Neuron (in vitro differentiated cells): ENCODE results near the gene NDUFB11.
"Not testable (repeated sequence)": the region's sequence is repeated elsewhere in the genome, so short reads cannot be mapped to it uniquely, and the experiment has no call there.

Source experiments
- H2AFZ ChIP-seq: one replicate; pipeline ENCODE4 v1.6.1; 2013; ENCODE audit warnings: low read depth, mild to moderate bottlenecking, inconsistent platforms, low read length, moderate library complexity
- H3K27me3 ChIP-seq: one replicate; pipeline ENCODE4 v1.6.1; 2013; ENCODE audit warnings: low read length; ENCODE audit not compliant: insufficient read depth
- H3K36me3 ChIP-seq: one replicate; pipeline ENCODE4 v1.6.1; 2013; ENCODE audit warnings: low read length; ENCODE audit not compliant: insufficient read depth
- H3K4me1 ChIP-seq: one replicate; pipeline ENCODE4 v1.6.1; 2013; ENCODE audit warnings: low read length; ENCODE audit not compliant: insufficient read depth
- H3K4me3 ChIP-seq: 2 replicates; pipeline ENCODE4 v1.5.1; 2013; ENCODE audit warnings: mild to moderate bottlenecking, low read length, moderate library complexity
- H3K9me3 ChIP-seq: one replicate; pipeline ENCODE4 v1.6.1; 2013; ENCODE audit warnings: low read length

The NDUFB11 gene

GRCh38 chrX:47148946-47149345 is 4.4 kb upstream of the NDUFB11 start:
- Histone ChIP-seq H2AFZ (no peak overlapping the region), H3K4me3 (no peak overlapping the region), H3K27me3 (peaks cover 3% of the 10 kb centered on the region), H3K4me1 (peaks cover 12% of the 10 kb centered on the region), H3K9me3 (peaks cover 6% of the 10 kb centered on the region), H3K36me3 (peaks cover 19% of the 10 kb centered on the region)

DNA sequence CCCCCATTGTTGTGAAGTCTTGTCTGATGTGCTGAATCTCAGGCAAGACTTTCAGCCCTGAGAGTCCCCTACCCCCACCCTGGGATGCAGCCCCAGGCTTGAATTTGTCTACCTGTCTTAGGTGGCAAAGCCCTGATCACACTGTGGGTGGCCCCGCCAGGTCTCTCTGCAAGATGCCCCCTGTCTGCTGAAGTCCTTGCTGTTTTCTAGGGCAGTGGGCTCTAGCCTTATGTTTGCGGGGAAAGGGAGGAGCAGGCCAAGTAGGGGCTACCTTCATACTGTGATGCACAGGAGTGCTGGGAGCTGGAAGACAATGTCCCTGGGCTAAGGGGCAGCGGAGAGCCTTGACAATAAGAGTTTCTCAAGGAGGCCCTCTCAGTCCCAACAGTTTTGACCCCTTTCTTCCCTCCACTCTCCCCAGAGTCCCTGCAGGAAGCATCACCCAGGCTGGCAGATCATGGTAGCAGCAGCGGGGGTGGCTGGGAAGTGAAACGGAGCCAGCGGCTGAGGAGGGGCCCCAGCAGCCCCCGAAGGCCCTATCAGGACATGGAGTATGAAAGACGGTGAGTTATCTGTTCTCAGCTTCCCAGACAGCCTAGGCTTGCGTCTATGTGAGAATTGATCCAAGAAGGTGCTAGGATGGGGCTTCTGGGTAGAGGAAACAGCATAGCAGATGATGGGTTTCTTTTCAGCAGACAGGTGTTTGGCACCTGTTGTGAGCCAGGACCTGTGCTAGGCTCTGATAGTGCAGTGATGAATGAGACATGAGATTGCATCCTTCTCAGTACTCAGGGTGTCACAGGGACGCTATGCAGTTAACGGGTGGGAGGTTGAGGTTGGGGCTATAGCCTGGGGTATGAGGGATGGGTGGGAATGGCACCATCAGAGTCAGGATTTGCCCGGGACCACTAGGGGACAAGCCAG is 2.7 kb upstream of the NDUFB11 start:
- Histone ChIP-seq H3K9me3 (peaks cover 6% of the 10 kb centered on the region), H3K4me1 (peaks cover 20% of the 10 kb centered on the region), H3K4me3 (peak overlapping the region; percentile 95), H2AFZ (no peak overlapping the region), H3K27me3 (peaks cover 5% of the 10 kb centered on the region), H3K36me3 (peaks cover 21% of the 10 kb centered on the region)

- Histone ChIP-seq H3K4me1 (peaks cover 20% of the 10 kb centered on the region), H2AFZ (no peak overlapping the region), H3K36me3 (peaks cover 23% of the 10 kb centered on the region), H3K27me3 (peaks cover 5% of the 10 kb centered on the region), H3K4me3 (peak overlapping the region; percentile 95), H3K9me3 (peaks cover 6% of the 10 kb centered on the region)
Observed at GRCh38 chrX:47146121-47146935, 1.8 kb upstream of the NDUFB11 start.

GRCh38 chrX:47145395-47146120 is 1.1 kb upstream of the NDUFB11 start:
- Histone ChIP-seq H3K4me3 (peak overlapping the region; percentile 95), H3K27me3 (peaks cover 5% of the 10 kb centered on the region), H3K36me3 (peaks cover 20% of the 10 kb centered on the region), H3K4me1 (peaks cover 20% of the 10 kb centered on the region), H3K9me3 (peaks cover 6% of the 10 kb centered on the region), H2AFZ (no peak overlapping the region)

DNA sequence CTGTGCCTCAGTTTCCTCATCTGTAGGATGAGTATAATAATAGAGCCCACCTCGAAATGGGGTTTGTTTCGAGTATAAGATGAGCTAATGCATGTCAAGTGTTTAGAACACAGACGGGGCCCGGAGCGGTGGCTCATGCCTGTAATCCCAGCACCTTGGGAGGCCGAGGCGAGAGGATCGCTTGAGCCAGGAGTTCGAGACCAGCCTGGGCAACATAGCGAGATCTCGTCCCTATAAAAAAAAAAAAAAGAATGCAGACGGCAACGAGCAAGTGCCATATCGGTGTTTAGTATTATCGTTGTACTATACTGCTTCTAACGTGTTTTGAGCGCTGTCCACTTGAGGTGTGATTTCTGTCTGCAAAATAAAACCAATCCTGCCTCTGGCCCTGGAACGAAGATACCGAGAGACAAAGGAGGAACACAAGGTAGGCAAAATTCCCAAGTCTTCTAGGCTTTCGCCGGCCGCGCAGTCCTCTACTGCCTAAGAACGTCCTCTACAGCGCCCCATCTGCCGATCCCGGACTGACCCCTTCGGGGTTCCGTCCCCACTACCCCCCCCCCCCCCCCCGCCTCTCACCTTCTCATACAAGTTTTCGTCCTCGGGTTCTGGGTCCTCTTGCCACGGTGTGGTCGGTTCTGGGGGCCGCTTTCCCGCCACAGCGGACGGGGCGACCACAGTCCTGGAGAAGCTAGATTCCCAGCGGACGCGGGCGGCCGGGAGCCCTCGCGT is 442 bp downstream of the NDUFB11 start:
- Histone ChIP-seq H3K36me3 (peaks cover 19% of the 10 kb centered on the region), H2AFZ (no peak overlapping the region), H3K4me1 (peaks cover 20% of the 10 kb centered on the region), H3K27me3 (peaks cover 5% of the 10 kb centered on the region), H3K4me3 (peak overlapping the region; percentile 95), H3K9me3 (peaks cover 3% of the 10 kb centered on the region)

- Histone ChIP-seq H3K4me1 (no peaks in the 10 kb centered on the region), H3K4me3 (no peak overlapping the region), H3K27me3 (peaks cover 2% of the 10 kb centered on the region), H3K9me3 (no peaks in the 10 kb centered on the region), H2AFZ (no peak overlapping the region), H3K36me3 (peaks cover 15% of the 10 kb centered on the region)
Observed at GRCh38 chrX:47138171-47138570, 6.3 kb downstream of the NDUFB11 start.

DNA sequence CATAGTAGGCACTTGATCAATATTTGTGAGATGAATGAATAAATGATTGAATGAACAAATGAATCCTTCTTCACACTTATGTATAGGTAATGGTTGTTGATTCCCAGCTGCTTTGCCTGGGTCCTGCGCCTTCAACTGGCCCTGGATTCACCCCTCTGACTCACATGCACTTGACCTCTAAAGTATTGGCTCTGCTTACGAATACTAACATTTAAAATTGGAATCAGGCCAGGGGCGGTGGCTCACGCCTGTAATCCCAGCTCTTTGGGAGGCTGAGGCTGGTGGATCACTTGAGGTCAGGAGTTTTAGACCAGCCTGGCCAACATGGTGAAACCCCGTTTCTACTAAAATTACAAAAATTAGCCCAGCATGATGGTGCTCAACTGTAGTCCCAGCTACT is 8.9 kb downstream of the NDUFB11 start:
- not testable (repeated sequence) for H3K4me3 ChIP-seq, H3K27me3 ChIP-seq, H3K9me3 ChIP-seq, H3K4me1 ChIP-seq, H2AFZ ChIP-seq, H3K36me3 ChIP-seq

DNA sequence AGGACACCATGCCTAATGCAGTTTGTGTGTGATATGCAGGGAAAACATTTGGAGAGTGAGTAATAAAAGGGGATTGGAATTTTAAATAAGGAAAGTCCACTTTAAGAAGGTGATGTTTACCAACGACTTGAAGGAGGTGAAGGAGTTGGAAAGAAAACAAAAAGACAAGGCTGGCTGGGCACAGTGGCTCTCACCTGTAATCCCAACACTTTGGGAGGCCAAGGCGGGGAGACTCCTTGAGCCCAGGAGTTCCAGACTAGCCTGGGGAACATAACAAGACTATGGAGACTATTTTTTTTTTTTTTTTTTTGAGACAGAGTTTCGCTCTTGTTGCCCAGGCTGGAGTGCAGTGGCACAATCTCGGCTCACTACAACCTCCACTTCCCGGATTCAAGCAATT is 11.0 kb downstream of the NDUFB11 start:
- Histone ChIP-seq H3K36me3 (no peaks in the 10 kb centered on the region), H3K4me3 (no peak overlapping the region), H3K4me1 (peaks cover 3% of the 10 kb centered on the region), H3K27me3 (no peaks in the 10 kb centered on the region), H3K9me3 (no peaks in the 10 kb centered on the region), H2AFZ (no peak overlapping the region)

DNA sequence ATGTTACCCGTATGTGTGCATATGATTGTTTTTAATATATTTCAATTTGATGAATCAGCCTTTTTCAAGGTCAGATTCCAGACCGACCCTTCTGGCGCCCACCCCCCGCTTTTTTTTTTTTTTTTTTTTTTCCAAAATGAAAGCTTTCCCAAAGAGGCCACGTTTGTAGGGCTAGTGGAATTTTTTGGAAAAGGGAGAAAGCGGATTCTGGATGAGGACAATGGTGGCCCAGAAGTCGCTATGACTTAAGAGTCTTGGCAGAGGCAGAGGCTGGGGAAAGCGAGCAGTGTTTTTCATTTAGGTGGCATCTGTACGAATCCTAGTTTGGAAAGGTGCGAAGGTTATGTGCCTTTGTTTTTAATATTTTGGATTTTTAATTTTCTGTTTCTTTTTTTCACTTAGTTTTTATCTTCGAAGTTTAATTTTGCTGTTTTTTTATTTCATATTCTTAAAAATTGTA is 14.6 kb downstream of the NDUFB11 start:
- Histone ChIP-seq H3K27me3 (peaks cover 6% of the 10 kb centered on the region), H3K36me3 (no peaks in the 10 kb centered on the region), H3K4me3 (peak overlapping the region; percentile 75), H3K4me1 (peaks cover 3% of the 10 kb centered on the region), H3K9me3 (no peaks in the 10 kb centered on the region), H2AFZ (no peak overlapping the region)

DNA sequence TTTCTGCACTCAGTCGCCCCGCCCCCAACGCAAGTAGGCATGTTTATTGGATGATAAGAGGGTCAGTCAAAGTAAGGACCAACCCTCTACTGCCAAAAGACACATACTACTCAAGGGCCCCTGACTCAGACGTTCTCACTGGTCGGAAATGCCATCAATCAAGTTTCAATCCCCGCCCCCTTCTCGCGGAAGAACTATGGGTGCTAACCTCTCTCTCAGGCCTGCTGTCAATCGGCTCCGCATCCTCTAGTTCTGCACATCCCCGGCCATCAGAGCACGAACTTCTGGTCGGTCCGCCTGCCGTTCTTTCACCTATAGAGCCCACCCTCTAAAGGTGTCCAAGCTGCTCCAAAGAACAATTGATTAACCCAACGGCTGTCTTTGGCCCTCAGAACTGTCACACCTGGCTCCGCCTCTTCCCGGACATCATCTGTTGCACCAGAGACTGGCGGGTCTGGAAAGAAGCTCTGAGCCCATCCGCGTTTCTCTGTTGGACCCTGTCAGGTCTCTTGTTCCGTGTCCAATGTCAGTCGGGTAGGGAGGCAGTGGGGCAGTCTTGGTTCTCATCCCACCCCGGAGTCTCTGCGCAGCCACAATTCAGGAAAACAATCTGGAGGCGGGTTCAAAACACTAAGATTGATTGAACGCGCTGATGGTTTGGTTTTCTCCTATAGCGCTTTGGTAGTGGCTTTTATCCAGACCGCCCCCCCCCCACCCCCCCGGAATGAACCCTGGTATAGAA is 15.2 kb downstream of the NDUFB11 start:
- Histone ChIP-seq H3K4me1 (peaks cover 3% of the 10 kb centered on the region), H3K27me3 (peaks cover 8% of the 10 kb centered on the region), H3K4me3 (peak overlapping the region; percentile 75), H2AFZ (peak overlapping the region; percentile 87), H3K9me3 (no peaks in the 10 kb centered on the region), H3K36me3 (no peaks in the 10 kb centered on the region)

- H3K9me3 ChIP-seq, H3K4me3 ChIP-seq, H3K36me3 ChIP-seq, H2AFZ ChIP-seq, H3K4me1 ChIP-seq: not testable (repeated sequence)
- H3K27me3 ChIP-seq = peaks cover 14% of the 10 kb centered on the region
Observed at GRCh38 chrX:47124466-47124865, 20.0 kb downstream of the NDUFB11 start.
